Parathyroid adenoma (tissue), 2 donors: ENCODE measurements around the gene GDI2.
A peak's percentile ranks its signal among the peaks of the same experiment; 100 is the strongest.

Experiments used
- H2AFZ ChIP-seq: fragments of 300-600 bp; sonication (generic); one replicate; pipeline ENCODE4 v1.7.0; 2017; ENCODE audit warnings: antibody characterized with exemption, mild to moderate bottlenecking
- H3K27ac ChIP-seq: fragments of 300-600 bp; sonication (generic); one replicate; pipeline ENCODE4 v1.7.0; 2017
- H3K27me3 ChIP-seq: fragments of 300-600 bp; sonication (generic); one replicate; pipeline ENCODE4 v1.7.0; 2017; ENCODE audit warnings: low read length; ENCODE audit not compliant: control insufficient read depth, insufficient read depth
- H3K36me3 ChIP-seq: fragments of 300-600 bp; sonication (generic); one replicate; pipeline ENCODE4 v1.7.0; 2017; ENCODE audit warnings: low read length; ENCODE audit not compliant: control insufficient read depth, insufficient read depth
- H3K4me1 ChIP-seq: fragments of 300-600 bp; sonication (generic); one replicate; pipeline ENCODE4 v1.7.0; 2017; ENCODE audit warnings: control low read depth
- H3K4me2 ChIP-seq: fragments of 300-600 bp; sonication (generic); one replicate; pipeline ENCODE4 v1.7.0; 2017; ENCODE audit warnings: low read length
- H3K4me3 ChIP-seq: fragments of 300-600 bp; sonication (generic); one replicate; pipeline ENCODE4 v1.7.0; 2017; ENCODE audit warnings: low read depth, low read length
- H3K79me2 ChIP-seq: fragments of 300-600 bp; sonication (generic); one replicate; pipeline ENCODE4 v1.7.0; 2017; ENCODE audit warnings: control low read depth
- H3K9ac ChIP-seq: fragments of 300-600 bp; sonication (generic); one replicate; pipeline ENCODE4 v1.7.0; 2017; ENCODE audit warnings: mild to moderate bottlenecking
- H3K9me3 ChIP-seq: fragments of 300-600 bp; sonication (generic); one replicate; pipeline ENCODE4 v1.7.0; 2017; ENCODE audit warnings: low read length; ENCODE audit not compliant: control insufficient read depth
- TF ChIP-seq, protein P1 (sequence below): fragments of 300-600 bp; sonication (generic); IDR thresholded peaks from one replicate; pipeline ENCODE4 v1.7.0; 2017; ENCODE audit warnings: antibody characterized with exemption, mild to moderate bottlenecking
- donor health status: primary hyperparathyroidism.

Gene GDI2

DNA sequence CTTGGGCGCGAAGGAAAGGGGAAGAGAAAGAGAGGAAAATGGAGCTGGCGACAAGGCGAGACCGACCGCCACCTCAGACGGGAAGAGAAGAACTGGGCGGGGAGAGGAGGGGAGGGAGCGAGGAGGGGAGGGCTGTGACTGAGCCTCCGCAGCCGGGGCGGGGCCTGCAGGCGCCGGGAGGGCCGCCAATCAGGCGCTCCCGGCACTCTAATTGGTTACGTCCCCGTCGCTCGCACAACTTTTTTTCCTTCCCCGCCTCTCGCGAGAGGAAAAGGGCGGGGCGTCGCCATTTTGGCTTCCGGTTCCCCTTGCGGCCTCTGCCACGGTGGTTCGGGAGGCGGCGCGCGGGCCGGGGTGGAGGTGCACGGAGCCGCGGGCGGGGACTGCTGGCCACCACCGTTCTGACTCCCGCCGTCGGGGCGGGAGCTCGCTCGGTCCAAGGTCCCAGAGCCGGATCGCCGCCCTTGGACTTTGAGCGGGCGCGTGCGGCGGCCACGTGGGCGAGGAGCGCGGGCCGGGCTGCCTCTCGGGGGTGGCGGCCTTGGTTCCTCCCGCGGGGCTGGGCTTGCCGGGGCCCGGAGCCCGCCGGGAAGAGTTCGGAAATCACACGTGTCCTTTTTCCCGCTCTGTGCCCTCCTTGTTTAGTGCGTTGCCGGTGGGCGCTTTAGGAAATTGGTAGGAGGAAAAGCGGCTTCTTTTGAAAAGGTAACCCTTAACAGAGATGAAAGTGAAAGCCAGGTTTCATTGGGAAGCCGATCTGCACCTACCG is at the start of gene GDI2:
Gene GDI2 (minus strand): TSS at position 94 of the 769 bp plus-strand sequence. CDS start 176 bp downstream, outside the sequence.
- H3K27ac ChIP-seq: peak within 1 kb of the TSS; percentile 96
- H3K36me3 ChIP-seq: no peaks in the 10 kb centered on the region
- H3K27me3 ChIP-seq: no peaks in the 10 kb centered on the region
- H3K9ac ChIP-seq: peak within 1 kb of the TSS; percentile 90
- H3K4me2 ChIP-seq: peak within 1 kb of the TSS; percentile 92
- peaks cover 12% of the 10 kb centered on the region for H3K4me1 ChIP-seq
- H3K79me2 ChIP-seq: peaks cover 18% of the 10 kb centered on the region
- TF ChIP-seq, protein P1, sequence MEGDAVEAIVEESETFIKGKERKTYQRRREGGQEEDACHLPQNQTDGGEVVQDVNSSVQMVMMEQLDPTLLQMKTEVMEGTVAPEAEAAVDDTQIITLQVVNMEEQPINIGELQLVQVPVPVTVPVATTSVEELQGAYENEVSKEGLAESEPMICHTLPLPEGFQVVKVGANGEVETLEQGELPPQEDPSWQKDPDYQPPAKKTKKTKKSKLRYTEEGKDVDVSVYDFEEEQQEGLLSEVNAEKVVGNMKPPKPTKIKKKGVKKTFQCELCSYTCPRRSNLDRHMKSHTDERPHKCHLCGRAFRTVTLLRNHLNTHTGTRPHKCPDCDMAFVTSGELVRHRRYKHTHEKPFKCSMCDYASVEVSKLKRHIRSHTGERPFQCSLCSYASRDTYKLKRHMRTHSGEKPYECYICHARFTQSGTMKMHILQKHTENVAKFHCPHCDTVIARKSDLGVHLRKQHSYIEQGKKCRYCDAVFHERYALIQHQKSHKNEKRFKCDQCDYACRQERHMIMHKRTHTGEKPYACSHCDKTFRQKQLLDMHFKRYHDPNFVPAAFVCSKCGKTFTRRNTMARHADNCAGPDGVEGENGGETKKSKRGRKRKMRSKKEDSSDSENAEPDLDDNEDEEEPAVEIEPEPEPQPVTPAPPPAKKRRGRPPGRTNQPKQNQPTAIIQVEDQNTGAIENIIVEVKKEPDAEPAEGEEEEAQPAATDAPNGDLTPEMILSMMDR: no peak
- peak within 1 kb of the TSS; percentile 99 for H2AFZ ChIP-seq
- H3K4me3 ChIP-seq: peak within 1 kb of the TSS; percentile 96
- no peaks in the 10 kb centered on the region for H3K9me3 ChIP-seq

DNA sequence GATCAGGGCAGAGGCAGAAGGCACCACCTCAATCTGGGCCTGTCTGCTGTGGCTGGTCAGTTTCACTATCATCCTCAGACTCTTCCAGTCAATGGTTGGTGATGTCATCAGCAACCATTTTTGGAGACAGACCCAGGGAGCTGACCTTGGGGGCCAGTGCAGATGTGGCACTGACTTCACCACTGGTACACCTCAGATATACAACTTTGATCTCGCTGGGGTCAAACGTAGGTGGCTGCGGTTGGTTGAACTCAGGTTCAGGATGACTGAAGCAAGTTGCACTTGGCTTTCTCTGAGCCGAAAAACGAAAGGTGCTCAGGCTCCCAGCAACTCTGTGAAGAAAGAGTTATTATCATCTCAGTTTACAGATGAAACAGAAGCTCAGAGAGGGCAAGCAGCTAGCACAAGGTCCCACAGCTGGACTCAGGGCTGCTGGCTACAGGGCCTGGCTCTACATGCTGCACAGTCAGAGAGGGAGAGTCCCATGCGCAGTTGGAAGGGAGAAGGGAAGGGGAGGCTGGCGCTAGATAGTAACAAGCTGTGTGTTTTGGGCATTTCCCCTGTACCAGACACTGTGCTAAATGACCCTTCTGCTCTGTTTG is 49.2 kb upstream of the GDI2 start:
- TF ChIP-seq, protein P1: no peak
- H3K27ac ChIP-seq: no peak overlapping the region
- H3K9ac ChIP-seq: no peak overlapping the region
- H3K79me2 ChIP-seq: no peaks in the 10 kb centered on the region
- no peaks in the 10 kb centered on the region for H3K27me3 ChIP-seq
- no peak overlapping the region for H3K4me3 ChIP-seq
- no peaks in the 10 kb centered on the region for H3K9me3 ChIP-seq
- no peaks in the 10 kb centered on the region for H3K4me1 ChIP-seq
- H3K4me2 ChIP-seq: no peak overlapping the region
- no peaks in the 10 kb centered on the region for H3K36me3 ChIP-seq
- no peak overlapping the region for H2AFZ ChIP-seq

DNA sequence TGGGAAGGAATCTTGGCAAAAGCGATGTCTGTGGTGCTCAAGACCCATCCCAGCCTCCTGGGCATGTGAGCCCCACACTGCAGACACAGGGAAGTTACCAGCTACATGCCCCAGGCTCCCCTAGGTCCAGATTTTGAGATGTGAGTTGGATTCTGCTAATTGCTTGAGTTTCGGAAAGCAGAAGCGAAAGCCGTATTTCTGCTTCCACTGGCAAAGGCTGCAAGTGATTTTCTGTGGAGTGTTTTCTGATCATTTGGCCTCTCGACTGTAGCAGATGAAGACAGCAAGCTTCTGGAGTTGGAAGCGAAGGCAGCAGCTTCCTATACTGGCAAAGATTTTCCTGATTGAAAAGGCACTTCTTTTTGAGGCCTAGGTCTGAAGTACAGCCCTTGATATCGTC is 46.8 kb upstream of the GDI2 start:
- TF ChIP-seq, protein P1: no peak
- Histone ChIP-seq H3K4me2 (no peak overlapping the region), H3K27ac (no peak overlapping the region), H3K79me2 (no peaks in the 10 kb centered on the region), H3K4me1 (no peaks in the 10 kb centered on the region), H3K9ac (no peak overlapping the region), H3K9me3 (no peaks in the 10 kb centered on the region), H3K4me3 (no peak overlapping the region), H2AFZ (no peak overlapping the region), H3K36me3 (no peaks in the 10 kb centered on the region), H3K27me3 (no peaks in the 10 kb centered on the region)

DNA sequence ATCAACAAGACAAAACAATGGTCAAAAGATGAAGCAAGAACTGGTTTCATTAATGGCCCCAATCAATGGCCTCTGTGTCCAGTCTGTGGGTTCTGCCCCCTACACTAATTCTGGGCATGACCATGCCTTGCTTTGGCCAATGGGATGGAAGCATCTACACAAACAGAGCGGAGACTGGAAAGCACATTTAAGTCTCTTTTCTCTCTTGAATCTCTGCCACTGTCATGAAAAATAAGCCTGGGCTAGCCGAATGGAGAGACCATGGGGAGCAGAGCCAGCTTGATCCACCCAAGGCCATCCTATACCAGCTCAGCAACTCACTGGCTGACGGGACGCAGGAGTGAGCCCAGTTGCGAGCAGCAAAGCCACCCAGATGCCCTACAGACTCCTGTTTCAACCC is 45.6 kb upstream of the GDI2 start:
- TF ChIP-seq, protein P1: no peak
- no peaks in the 10 kb centered on the region for H3K79me2 ChIP-seq
- no peaks in the 10 kb centered on the region for H3K36me3 ChIP-seq
- no peak overlapping the region for H3K4me2 ChIP-seq
- no peak overlapping the region for H3K4me3 ChIP-seq
- no peaks in the 10 kb centered on the region for H3K9me3 ChIP-seq
- H3K27me3 ChIP-seq: no peaks in the 10 kb centered on the region
- no peaks in the 10 kb centered on the region for H3K4me1 ChIP-seq
- no peak overlapping the region for H3K27ac ChIP-seq
- H2AFZ ChIP-seq: no peak overlapping the region
- H3K9ac ChIP-seq: no peak overlapping the region

DNA sequence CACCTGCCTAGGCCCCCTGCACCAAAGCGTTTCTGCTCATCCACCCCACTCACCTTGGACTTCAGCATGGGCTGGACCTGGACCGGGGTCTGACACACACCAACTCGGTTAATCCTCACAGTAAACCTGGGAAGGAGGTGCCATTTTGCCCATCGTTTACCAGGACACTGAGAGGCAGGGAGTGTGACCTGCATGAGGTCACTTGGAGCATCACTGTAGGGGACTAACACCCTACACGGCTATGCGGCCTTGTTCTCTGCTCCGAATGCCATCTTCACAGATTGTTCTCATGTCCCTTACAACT is 43.4 kb upstream of the GDI2 start:
- no peak overlapping the region for H2AFZ ChIP-seq
- H3K27me3 ChIP-seq: no peaks in the 10 kb centered on the region
- H3K9ac ChIP-seq: no peak overlapping the region
- H3K4me2 ChIP-seq: no peak overlapping the region
- TF ChIP-seq, protein P1: no peak
- H3K4me1 ChIP-seq: no peaks in the 10 kb centered on the region
- no peaks in the 10 kb centered on the region for H3K36me3 ChIP-seq
- no peaks in the 10 kb centered on the region for H3K79me2 ChIP-seq
- H3K4me3 ChIP-seq: no peak overlapping the region
- no peaks in the 10 kb centered on the region for H3K9me3 ChIP-seq
- no peak overlapping the region for H3K27ac ChIP-seq
